Suprapubic skin (tissue), 4 donors: ENCODE data around the gene FCAMR. TPM values are rescaled to one million over a fixed set of nuclear protein-coding genes. Genes with fewer than 3 reads are reported as not detected.

Experiments used
- DNase-seq, 2 donors: peaks; one replicate each; pipeline ENCODE4 v3.0.0-alpha.2; 2019; ENCODE audit warnings: low spot score in 2 of 2
- H3K27ac ChIP-seq: fragments of 200-600 bp; sonication (generic); one replicate; pipeline ENCODE4 v1.5.1; 2019
- H3K27me3 ChIP-seq: fragments of 200-600 bp; sonication (generic); one replicate; pipeline ENCODE4 v1.5.1; 2019
- H3K36me3 ChIP-seq: fragments of 200-600 bp; sonication (generic); one replicate; pipeline ENCODE4 v1.5.1; 2019
- H3K4me1 ChIP-seq: fragments of 200-600 bp; sonication (generic); one replicate; pipeline ENCODE4 v1.5.1; 2019
- H3K4me3 ChIP-seq: fragments of 200-600 bp; sonication (generic); one replicate; pipeline ENCODE4 v1.5.1; 2019; ENCODE audit warnings: mild to moderate bottlenecking
- H3K9me3 ChIP-seq: fragments of 200-600 bp; sonication (generic); one replicate; pipeline ENCODE4 v1.5.1; 2019
- CTCF ChIP-seq, 2 donors: fragments of 200-600 bp in 1 of 2; fragments of 450-650 bp in 1 of 2; sonication (generic) in 1 of 2; IDR thresholded peaks; one replicate each; pipeline ENCODE4 v1.5.1; 2016 to 2019; ENCODE audit warnings: antibody characterized with exemption in 2 of 2, mild to moderate bottlenecking in 1 of 2, moderate library complexity in 1 of 2
- EP300 ChIP-seq: sonication (generic); formaldehyde crosslinking; IDR thresholded peaks from one replicate; pipeline ENCODE4 v1.6.1; 2017; ENCODE audit warnings: antibody characterized with exemption
- POLR2A ChIP-seq, 2 donors: fragments of 450-650 bp; IDR thresholded peaks; one replicate each; pipeline ENCODE4 v1.6.1; 2017; ENCODE audit warnings: antibody characterized with exemption in 2 of 2, mild to moderate bottlenecking in 2 of 2, moderate library complexity in 2 of 2
- POLR2AphosphoS5 ChIP-seq, 3 donors: sonication (generic); formaldehyde crosslinking; IDR thresholded peaks; one replicate each; pipeline ENCODE4 v1.6.1; 2017; ENCODE audit warnings: antibody characterized with exemption in 3 of 3
- WGBS: methylation state at CpG from one replicate; pipeline ENCODE4 v1.1.5; 2018; 5-methylcytosine and 5-hydroxymethylcytosine counted together
- total RNA-seq, 4 donors: library from RNA; depleted of rRNA; stranded (reverse); fragments of >200 nt; gene quantifications; one replicate each; pipeline ENCODE4 v1.1.0, GENCODE V29; 2016

Gene FCAMR
- total RNA-seq, 4 donors from 2014 or later: not detected

GRCh38 chr1:207004931-207005830 lies 34.9 kb upstream of the FCAMR start:
- TF ChIP-seq CTCF (IDR thresholded peaks at IDR 0.05) (peak; percentile 24 to 62), POLR2A (IDR thresholded peaks at IDR 0.05) (no peak)
- Histone ChIP-seq H3K36me3 (no peaks in the 10 kb centered on the region), H3K4me3 (no peak overlapping the region), H3K27me3 (no peaks in the 10 kb centered on the region), H3K4me1 (peaks cover 12% of the 10 kb centered on the region), H3K9me3 (no peaks in the 10 kb centered on the region), H3K27ac (peak overlapping the region; percentile 23)
- DNase-seq: no peak
- 40% methylated on average over 9 of the region's 9 CpGs for WGBS

GRCh38 chr1:207003210-207003609 lies 33.0 kb upstream of the FCAMR start:
- Histone ChIP-seq H3K4me1 (peaks cover 12% of the 10 kb centered on the region), H3K9me3 (no peaks in the 10 kb centered on the region), H3K27me3 (no peaks in the 10 kb centered on the region), H3K4me3 (no peak overlapping the region), H3K27ac (peak overlapping the region; percentile 74), H3K36me3 (no peaks in the 10 kb centered on the region)
- no peak for DNase-seq
- 82% methylated on average over 4 of the region's 4 CpGs for WGBS
- TF ChIP-seq CTCF (IDR thresholded peaks at IDR 0.05): no peak
- TF ChIP-seq EP300: no peak
- TF ChIP-seq POLR2A (IDR thresholded peaks at IDR 0.05): no peak
- no peak for TF ChIP-seq POLR2AphosphoS5 (IDR thresholded peaks at IDR 0.05)

- H3K36me3 ChIP-seq: no peaks in the 10 kb centered on the region
- DNase-seq: no peak
- TF ChIP-seq POLR2AphosphoS5 (IDR thresholded peaks at IDR 0.05) (peak in 1 of 3 donors; percentile 23), EP300 (no peak), CTCF (IDR thresholded peaks at IDR 0.05) (no peak), POLR2A (IDR thresholded peaks at IDR 0.05) (no peak)
- no peaks in the 10 kb centered on the region for H3K27me3 ChIP-seq
- H3K9me3 ChIP-seq: no peaks in the 10 kb centered on the region
- H3K27ac ChIP-seq: peak overlapping the region; percentile 74
- peaks cover 12% of the 10 kb centered on the region for H3K4me1 ChIP-seq
- no peak overlapping the region for H3K4me3 ChIP-seq
- WGBS: 40% methylated on average over 1 of the region's 1 CpG
Observed at GRCh38 chr1:207002724-207003146, 32.5 kb upstream of the FCAMR start.

- no peak for DNase-seq
Observed at GRCh38 chr1:207001492-207002245, 31.4 kb upstream of the FCAMR start.

More at GRCh38 chr1:207001492-207002245, 31.4 kb upstream of the FCAMR start:
- TF ChIP-seq POLR2AphosphoS5 (IDR thresholded peaks at IDR 0.05) (no peak), EP300 (no peak), POLR2A (IDR thresholded peaks at IDR 0.05) (no peak), CTCF (IDR thresholded peaks at IDR 0.05) (no peak)
- no peaks in the 10 kb centered on the region for H3K27me3 ChIP-seq
- WGBS: 57% methylated on average over 5 of the region's 5 CpGs
- peaks cover 12% of the 10 kb centered on the region for H3K4me1 ChIP-seq
- no peak overlapping the region for H3K4me3 ChIP-seq
- peak overlapping the region; percentile 74 for H3K27ac ChIP-seq
- H3K9me3 ChIP-seq: no peaks in the 10 kb centered on the region
- H3K36me3 ChIP-seq: no peaks in the 10 kb centered on the region
